A673 (cell line): ENCODE measurements around the gene RGCC. TPM values are rescaled to one million over a fixed set of nuclear protein-coding genes. Genes with fewer than 3 reads are reported as not detected.

Experiments
- BruUV-seq: library from RNA; stranded (reverse); fragments of 400-500 nt; replicated peaks from 2 replicates; lab custom pipeline; 2021; lab: Mats Ljungman, UMichigan
- CTCF ChIA-PET: fragments of 300-600 bp; sonication (Branson Sonifier 250); formaldehyde crosslinking; loops from one replicate; lab custom pipeline; 2022; ENCODE audit warnings: antibody characterized with exemption; lab: Charles Lee
- POLR2A ChIA-PET: fragments of 300-600 bp; sonication (Branson Sonifier 250); formaldehyde crosslinking; loops from one replicate; lab custom pipeline; 2022; ENCODE audit warnings: antibody characterized with exemption; ENCODE audit not compliant: low non-redundant PET; lab: Charles Lee
- DNase-seq: peaks from one replicate; pipeline ENCODE4 v3.0.0-alpha.2; 2015; ENCODE audit warnings: low spot score
- H3K27ac ChIP-seq: fragments of 200-600 bp; sonication (generic); 2 replicates; pipeline ENCODE4 v1.5.1; 2016; ENCODE audit warnings: mixed run types, low read depth, mild to moderate bottlenecking, mixed read lengths, antibody characterized with exemption, low read length; ENCODE audit not compliant: poor library complexity, severe bottlenecking
- H3K27me3 ChIP-seq: fragments of 200-600 bp; sonication (generic); replicated peaks from 2 replicates; pipeline ENCODE4 v1.6.1; 2017; ENCODE audit warnings: mixed run types, low read depth, mild to moderate bottlenecking, mixed read lengths, antibody characterized with exemption, low read length; ENCODE audit not compliant: insufficient read depth, poor library complexity
- H3K36me3 ChIP-seq: fragments of 200-600 bp; sonication (generic); 2 replicates; pipeline ENCODE4 v1.6.1; 2016; ENCODE audit warnings: mixed run types, mild to moderate bottlenecking, mixed read lengths, antibody characterized with exemption, low read length; ENCODE audit not compliant: insufficient read depth, poor library complexity, severe bottlenecking
- H3K4me1 ChIP-seq: fragments of 200-600 bp; sonication (generic); 2 replicates; pipeline ENCODE4 v1.6.1; 2017; ENCODE audit warnings: mixed run types, mild to moderate bottlenecking, mixed read lengths, antibody characterized with exemption, low read length; ENCODE audit not compliant: insufficient read depth, poor library complexity, severe bottlenecking
- H3K4me3 ChIP-seq: fragments of 200-600 bp; sonication (generic); 2 replicates; pipeline ENCODE4 v1.5.1; 2016; ENCODE audit warnings: low read depth, mixed run types, mild to moderate bottlenecking, mixed read lengths, low read length; ENCODE audit not compliant: poor library complexity, severe bottlenecking
- H3K9me3 ChIP-seq: fragments of 200-600 bp; sonication (generic); 2 replicates; pipeline ENCODE4 v1.6.1; 2016; ENCODE audit warnings: mixed run types, low read depth, mild to moderate bottlenecking, mixed read lengths, antibody characterized with exemption, low read length; ENCODE audit not compliant: poor library complexity, severe bottlenecking
- CTCF ChIP-seq: fragments of 300-800, 200-600 bp; sonication (generic); conservative IDR thresholded peaks from 2 replicates; pipeline ENCODE4 v1.5.1; 2017; ENCODE audit warnings: low read depth, mild to moderate bottlenecking, antibody characterized with exemption, low read length, moderate library complexity, mixed read lengths
- EZH2 ChIP-seq: fragments of 200-600 bp; sonication (generic); IDR thresholded peaks from 2 replicates; pipeline ENCODE4 v1.6.1; 2017; ENCODE audit warnings: borderline replicate concordance, low read depth, mild to moderate bottlenecking, mixed read lengths, antibody characterized with exemption, low read length; ENCODE audit not compliant: poor library complexity, severe bottlenecking
- intact Hi-C: fragments of 100-400 bp; cut with micrococcal nuclease; formaldehyde crosslinking; loops from one replicate; pipeline ENCODE4 v1.10.0; 2022; ENCODE audit not compliant: unreplicated experiment
- total RNA-seq: library from RNA; stranded (reverse); gene quantifications from 2 replicates; pipeline ENCODE4 v1.2.3, GENCODE V29; 2021

RGCC gene
- total RNA-seq, 1 experiment from 2014 or later, result not detected

- peaks cover 4% of the 10 kb centered on the region for H3K4me1 ChIP-seq
- TF ChIP-seq CTCF, result no peak
- no peak for TF ChIP-seq EZH2
- H3K36me3 ChIP-seq, result no peaks in the 10 kb centered on the region
- H3K4me3 ChIP-seq, result no peak overlapping the region
- H3K27ac ChIP-seq, result no peak overlapping the region
- intact Hi-C loops, result no loop called here
- ChIA-PET POLR2A (interaction anchor here (0.5 kb wide), 1 partner anchor 661 kb away, joined by 3 read pairs; no protein-coding TSS in a partner anchor), CTCF (no interaction called here)
- DNase-seq, result no peak
- no peaks in the 10 kb centered on the region for H3K9me3 ChIP-seq
- BruUV-seq, result no TSS peak
- H3K27me3 ChIP-seq, result peaks cover 42% of the 10 kb centered on the region
These were observed 3.6 kb downstream of the RGCC start for GRCh38 chr13:41460930-41461329.

DNA sequence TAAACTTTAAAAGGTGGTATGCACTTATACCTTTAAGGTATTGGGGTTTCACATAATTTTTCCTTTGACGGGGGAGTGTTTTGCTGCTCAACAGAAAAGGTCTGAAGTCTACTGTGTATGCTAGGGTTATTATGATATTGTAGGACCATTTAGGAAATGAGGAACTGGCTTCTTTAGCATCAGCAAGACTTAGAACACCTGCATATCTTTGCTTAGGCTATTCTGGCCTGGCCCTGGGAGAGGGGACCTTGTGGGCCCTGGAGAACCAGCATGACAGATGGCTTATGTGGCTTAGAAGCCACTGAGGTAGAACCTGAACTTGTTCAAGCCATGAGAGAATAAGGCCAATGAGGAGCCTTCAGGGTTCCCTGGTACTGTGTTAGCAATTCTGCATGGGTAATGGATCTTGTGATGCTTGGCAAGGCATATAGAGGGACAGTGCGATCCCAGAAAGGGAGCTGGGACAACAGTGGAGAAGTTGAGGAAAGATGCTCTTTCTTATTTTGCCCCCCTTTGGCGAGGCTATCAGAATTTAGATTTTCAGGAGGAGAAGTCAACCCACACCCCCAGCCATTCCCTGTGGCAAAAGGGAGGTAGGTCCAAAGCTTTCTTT lies 4.3 kb downstream of the RGCC start:
- Histone ChIP-seq H3K27me3 (peaks cover 35% of the 10 kb centered on the region), H3K36me3 (no peaks in the 10 kb centered on the region), H3K4me3 (no peak overlapping the region), H3K27ac (no peak overlapping the region), H3K9me3 (no peaks in the 10 kb centered on the region), H3K4me1 (peaks cover 4% of the 10 kb centered on the region)
- no peak for DNase-seq
- BruUV-seq, result no TSS peak
- POLR2A ChIA-PET, result no interaction called here
- CTCF ChIA-PET, result no interaction called here
- TF ChIP-seq EZH2, result no peak
- no peak for TF ChIP-seq CTCF
- intact Hi-C loops, result no loop called here

GRCh38 chr13:41462427-41462826 lies 5.1 kb downstream of the RGCC start:
- TF ChIP-seq CTCF (no peak), EZH2 (no peak)
- Histone ChIP-seq H3K9me3 (no peaks in the 10 kb centered on the region), H3K36me3 (no peaks in the 10 kb centered on the region), H3K27me3 (peaks cover 27% of the 10 kb centered on the region), H3K4me3 (no peak overlapping the region), H3K4me1 (peaks cover 4% of the 10 kb centered on the region), H3K27ac (no peak overlapping the region)
- DNase-seq, result no peak
- BruUV-seq, result no TSS peak
- ChIA-PET CTCF (no interaction called here), POLR2A (no interaction called here)
- intact Hi-C loops, result no loop called here
